PC-9 (cell line): ENCODE measurements around the gene CSPG5. TPM values are rescaled to one million over a fixed set of nuclear protein-coding genes. Genes with fewer than 3 reads are reported as not detected.
A peak's percentile ranks its signal among the peaks of the same experiment; 100 is the strongest.

Experiments
- BruUV-seq: library from RNA; stranded (reverse); fragments of 400-500 nt; replicated peaks from 2 replicates; lab custom pipeline; 2021; lab: Mats Ljungman, UMichigan
- CTCF ChIA-PET: fragments of 300-600 bp; sonication (Branson Sonifier 250); formaldehyde crosslinking; loops from one replicate; lab custom pipeline; 2022; ENCODE audit warnings: antibody characterized with exemption; lab: Charles Lee
- POLR2A ChIA-PET: fragments of 300-600 bp; sonication (Branson Sonifier 250); formaldehyde crosslinking; loops from one replicate; lab custom pipeline; 2022; ENCODE audit warnings: antibody characterized with exemption; ENCODE audit not compliant: unreplicated experiment; lab: Charles Lee
- DNase-seq, 2 experiments: peaks; one replicate each; pipeline versions ENCODE4 v3.0.0 to v3.0.0-alpha.2; 2015 to 2022; ENCODE audit warnings: mixed read lengths in 1 of 2
- H2AFZ ChIP-seq: fragments of 200-600 bp; sonication (generic); 2 replicates; pipeline ENCODE4 v1.8.1; 2017; ENCODE audit warnings: antibody characterized with exemption
- H3F3A ChIP-seq: fragments of 200-600 bp; sonication (generic); 2 replicates; pipeline ENCODE4 v1.8.1; 2017; ENCODE audit warnings: antibody characterized with exemption, mild to moderate bottlenecking, low read depth; ENCODE audit not compliant: insufficient read depth
- H3K27ac ChIP-seq: fragments of 200-600 bp; sonication (generic); 2 replicates; pipeline ENCODE4 v1.6.1; 2016; ENCODE audit warnings: mixed run types
- H3K27me3 ChIP-seq: fragments of 200-600 bp; sonication (generic); 2 replicates; pipeline ENCODE4 v1.6.1; 2016; ENCODE audit warnings: low read depth, mixed run types; ENCODE audit not compliant: insufficient read depth
- H3K36me3 ChIP-seq: fragments of 200-600 bp; sonication (generic); 2 replicates; pipeline ENCODE4 v1.6.1; 2016; ENCODE audit warnings: low read depth, mixed run types
- H3K4me1 ChIP-seq: fragments of 200-600 bp; sonication (generic); replicated peaks from 2 replicates; pipeline ENCODE4 v1.6.1; 2016; ENCODE audit warnings: mixed run types; ENCODE audit not compliant: insufficient read depth
- H3K4me2 ChIP-seq: fragments of 200-600 bp; sonication (generic); 2 replicates; pipeline ENCODE4 v1.6.1; 2017; ENCODE audit warnings: mixed run types
- H3K4me3 ChIP-seq: fragments of 200-600 bp; sonication (generic); 2 replicates; pipeline ENCODE4 v1.6.1; 2016; ENCODE audit warnings: mixed run types
- H3K79me2 ChIP-seq: fragments of 200-600 bp; sonication (generic); 2 replicates; pipeline ENCODE4 v1.6.1; 2017; ENCODE audit warnings: low read depth, mixed run types
- H3K9me2 ChIP-seq: fragments of 200-600 bp; sonication (generic); 2 replicates; pipeline ENCODE4 v1.8.1; 2017; ENCODE audit warnings: mild to moderate bottlenecking; ENCODE audit not compliant: insufficient read depth
- H3K9me3 ChIP-seq: fragments of 200-600 bp; sonication (generic); 2 replicates; pipeline ENCODE4 v1.8.1; 2016; ENCODE audit warnings: low read depth; ENCODE audit not compliant: insufficient read depth
- H4K20me1 ChIP-seq: fragments of 200-600 bp; sonication (generic); 2 replicates; pipeline ENCODE4 v1.8.1; 2017; ENCODE audit not compliant: insufficient read depth
- CTCF ChIP-seq: fragments of 200-600 bp; sonication (generic); conservative IDR thresholded peaks from 2 replicates; pipeline ENCODE4 v1.6.1; 2017; ENCODE audit warnings: mixed run types, antibody characterized with exemption, mild to moderate bottlenecking, moderate library complexity
- EZH2 ChIP-seq: fragments of 200-600 bp; sonication (generic); IDR thresholded peaks from 2 replicates; pipeline ENCODE4 v1.8.0; 2017; ENCODE audit warnings: antibody characterized with exemption, low read depth
- intact Hi-C: fragments of 100-400 bp; cut with micrococcal nuclease; formaldehyde crosslinking; loops from one replicate; pipeline ENCODE4 v1.10.0; 2022; ENCODE audit not compliant: unreplicated experiment
- total RNA-seq: library from RNA; stranded (reverse); gene quantifications from 2 replicates; pipeline ENCODE4 v1.2.3, GENCODE V29; 2021

The CSPG5 gene
- total RNA-seq, 1 experiment from 2014 or later: 1.8 TPM

GRCh38 chr3:47603332-47603731 is 24.7 kb upstream of the CSPG5 start:
- Histone ChIP-seq H2AFZ (no peak overlapping the region), H3K4me2 (no peak overlapping the region), H3K36me3 (no peaks in the 10 kb centered on the region; the same call in none of the 2 replicates), H3K4me3 (no peak overlapping the region), H3K27me3 (no peaks in the 10 kb centered on the region), H3K79me2 (no peaks in the 10 kb centered on the region), H4K20me1 (peaks cover 10% of the 10 kb centered on the region; the same call in 1 of the 2 replicates), H3K27ac (no peak overlapping the region), H3K9me2 (no peaks in the 10 kb centered on the region), H3F3A (no peaks in the 10 kb centered on the region), H3K9me3 (no peaks in the 10 kb centered on the region), H3K4me1 (no peaks in the 10 kb centered on the region)
- ChIA-PET POLR2A (no interaction called here), CTCF (no interaction called here)
- DNase-seq: no peak
- BruUV-seq: no TSS peak
- intact Hi-C loops: no loop called here
- TF ChIP-seq EZH2 (no peak), CTCF (no peak)

- Histone ChIP-seq H3K4me1 (no peaks in the 10 kb centered on the region), H3K27me3 (no peaks in the 10 kb centered on the region), H3K4me2 (no peak overlapping the region), H3K9me2 (no peaks in the 10 kb centered on the region), H3K27ac (no peak overlapping the region), H2AFZ (no peak overlapping the region), H3K79me2 (no peaks in the 10 kb centered on the region), H3K4me3 (no peak overlapping the region), H4K20me1 (peaks cover 9% of the 10 kb centered on the region; the same call in 1 of the 2 replicates), H3K36me3 (no peaks in the 10 kb centered on the region; the same call in none of the 2 replicates), H3K9me3 (no peaks in the 10 kb centered on the region), H3F3A (no peaks in the 10 kb centered on the region)
- ChIA-PET CTCF (no interaction called here), POLR2A (interaction anchor here (0.8 kb wide), 1 partner anchor 37 kb away, joined by 6 read pairs; no protein-coding TSS in a partner anchor)
- DNase-seq: no peak
- intact Hi-C loops: no loop called here
- no TSS peak for BruUV-seq
- TF ChIP-seq EZH2: no peak
- no peak for TF ChIP-seq CTCF
Measured at GRCh38 chr3:47601281-47601680, 22.6 kb upstream of the CSPG5 start.

GRCh38 chr3:47594792-47595191 is 16.1 kb upstream of the CSPG5 start:
- Histone ChIP-seq H3F3A (peaks cover 7% of the 10 kb centered on the region; the same call in 1 of the 2 replicates), H3K27me3 (no peaks in the 10 kb centered on the region), H4K20me1 (no peaks in the 10 kb centered on the region; the same call in 1 of the 2 replicates), H2AFZ (no peak overlapping the region), H3K9me2 (no peaks in the 10 kb centered on the region), H3K79me2 (no peaks in the 10 kb centered on the region), H3K27ac (no peak overlapping the region), H3K4me1 (no peaks in the 10 kb centered on the region), H3K4me3 (no peak overlapping the region), H3K36me3 (no peaks in the 10 kb centered on the region; the same call in 1 of the 2 replicates), H3K9me3 (no peaks in the 10 kb centered on the region), H3K4me2 (no peak overlapping the region)
- no peak for TF ChIP-seq CTCF
- no peak for TF ChIP-seq EZH2
- CTCF ChIA-PET: no interaction called here
- intact Hi-C loops: no loop called here
- no TSS peak for BruUV-seq
- POLR2A ChIA-PET: no interaction called here
- DNase-seq: peak in 1 of 2 experiments; percentile 59
